Activated B cell treated with CpG ODN at 0.5 μM for 24 hours (primary cell): ENCODE measurements around the gene NUDT4. TPM values are rescaled to one million over a fixed set of nuclear protein-coding genes. Genes with fewer than 3 reads are reported as not detected.

Experiments used
- ATAC-seq: fragments of 200-7000 bp; cut with Tn5 transposase; one replicate; pipeline ENCODE4 v1.10.0; 2021; ENCODE audit warnings: low read depth, mild to moderate bottlenecking, moderate library complexity
- CTCF ChIA-PET: fragments of 350-600 bp; sonication (Branson Sonifier 250); formaldehyde crosslinking; loops from one replicate; lab custom pipeline; 2021; ENCODE audit warnings: antibody characterized with exemption; lab: Charles Lee
- POLR2A ChIA-PET: fragments of 350-600 bp; sonication (Branson Sonifier 250); formaldehyde crosslinking; loops from one replicate; lab custom pipeline; 2021; ENCODE audit warnings: antibody characterized with exemption; lab: Charles Lee
- DNase-seq: peaks from one replicate; pipeline ENCODE4 v3.0.0; 2022
- H3K27ac Mint-ChIP-seq: one replicate; pipeline ENCODE4 v1.8.0; 2020; ENCODE audit warnings: mixed read lengths
- H3K27me3 Mint-ChIP-seq: one replicate; pipeline ENCODE4 v1.8.0; 2021; ENCODE audit warnings: mixed read lengths
- H3K36me3 Mint-ChIP-seq: one replicate; pipeline ENCODE4 v1.8.0; 2021; ENCODE audit warnings: low read depth, mixed read lengths
- H3K4me1 Mint-ChIP-seq: one replicate; pipeline ENCODE4 v1.8.0; 2021; ENCODE audit warnings: mixed read lengths
- H3K4me3 Mint-ChIP-seq: one replicate; pipeline ENCODE4 v1.8.0; 2020; ENCODE audit warnings: mild to moderate bottlenecking, mixed read lengths
- H3K9me3 Mint-ChIP-seq: one replicate; pipeline ENCODE4 v1.8.0; 2020; ENCODE audit warnings: mixed read lengths
- CTCF ChIP-seq: fragments of 200-600 bp; IDR thresholded peaks from one replicate; pipeline ENCODE4 v1.8.0; 2022; ENCODE audit warnings: antibody characterized with exemption, mild to moderate bottlenecking
- intact Hi-C: fragments of 100-400 bp; cut with micrococcal nuclease; formaldehyde crosslinking; loops from one replicate; pipeline ENCODE4 v1.15.1; 2024
- total RNA-seq: library from RNA; stranded (reverse); gene quantifications from 2 replicates; pipeline ENCODE4 v1.2.3, GENCODE V29; 2022

NUDT4 gene
- total RNA-seq, 1 donor from 2014 or later = 47.3 TPM

DNA sequence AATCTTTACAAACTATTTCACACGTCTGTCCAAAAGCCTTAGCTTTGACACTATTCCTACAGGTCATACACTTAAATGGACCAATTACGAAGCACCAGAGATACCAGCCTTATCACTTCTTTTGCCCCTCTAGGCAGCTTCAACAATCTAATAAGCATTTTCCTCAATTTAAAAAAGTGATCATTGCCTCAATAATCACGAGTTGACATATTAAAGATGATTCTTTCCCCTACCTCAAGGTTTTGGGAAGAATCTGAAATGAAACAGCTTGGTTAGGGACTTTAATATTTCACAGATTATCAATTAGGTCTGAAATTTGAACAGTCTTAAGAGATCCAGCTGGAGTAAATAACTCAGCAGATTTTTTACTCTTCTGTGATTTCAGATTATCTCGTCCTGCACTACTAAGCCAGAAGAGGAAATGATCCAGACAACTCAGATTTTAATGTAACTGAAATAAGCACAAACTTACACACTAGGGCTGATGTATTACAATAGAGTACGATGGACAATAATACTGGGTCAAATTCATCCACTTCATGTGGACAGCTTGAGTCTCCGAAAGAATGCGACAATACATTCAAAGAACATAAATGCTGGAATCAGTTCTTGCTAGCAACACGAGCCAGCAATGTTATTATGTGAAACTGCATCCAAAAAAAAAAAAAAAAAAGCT lies 48.1 kb downstream of the NUDT4 start:
- DNase-seq (no peak), ATAC-seq (peak; percentile 47)
- H3K27ac Mint-ChIP-seq = peak overlapping the region; percentile 83

GRCh38 chr12:93426412-93426805 lies 48.7 kb downstream of the NUDT4 start:
- peak overlapping the region; percentile 58 for H3K4me3 Mint-ChIP-seq
- CTCF ChIA-PET = interaction anchor here (1.1 to 1.3 kb wide), 4 partner anchors 23 to 676 kb away, joined by 3 to 4 read pairs (median 3); no protein-coding TSS in a partner anchor
- POLR2A ChIA-PET = interaction anchor here (0.7 to 3.9 kb wide), 4 partner anchors 11 to 439 kb away, joined by 5 to 24 read pairs (median 9); partner anchors contain the start of gene UBE2N
- no peaks in the 10 kb centered on the region for H3K9me3 Mint-ChIP-seq
- H3K27me3 Mint-ChIP-seq = no peaks in the 10 kb centered on the region
- DNase-seq (no peak), ATAC-seq (peak; percentile 53)
- intact Hi-C loops = loop anchor here (1.0 kb wide), 2 partner anchors 10 to 16 kb away; no protein-coding TSS in a partner anchor
- no peak for TF ChIP-seq CTCF
- peak overlapping the region; percentile 83 for H3K27ac Mint-ChIP-seq
- H3K4me1 Mint-ChIP-seq = peaks cover 91% of the 10 kb centered on the region
- H3K36me3 Mint-ChIP-seq = peaks cover 14% of the 10 kb centered on the region

More for the DNA sequence above, 48.1 kb downstream of the NUDT4 start:
- TF ChIP-seq CTCF = no peak
- Mint-ChIP-seq H3K36me3 (peaks cover 12% of the 10 kb centered on the region), H3K4me1 (peaks cover 90% of the 10 kb centered on the region), H3K27me3 (no peaks in the 10 kb centered on the region), H3K9me3 (no peaks in the 10 kb centered on the region), H3K4me3 (peak overlapping the region; percentile 58)
- intact Hi-C loops = loop anchor here (1.0 kb wide), 2 partner anchors 10 to 16 kb away; no protein-coding TSS in a partner anchor
- POLR2A ChIA-PET = interaction anchor here (0.7 to 3.9 kb wide), 5 partner anchors 8 to 438 kb away, joined by 5 to 24 read pairs (median 6); partner anchors contain the start of gene UBE2N
- CTCF ChIA-PET = interaction anchor here (1.1 to 1.3 kb wide), 5 partner anchors 23 to 676 kb away, joined by 3 to 4 read pairs (median 3); no protein-coding TSS in a partner anchor

GRCh38 chr12:93427779-93428564 lies 50.2 kb downstream of the NUDT4 start:
- peaks cover 10% of the 10 kb centered on the region for H3K36me3 Mint-ChIP-seq
- no peaks in the 10 kb centered on the region for H3K27me3 Mint-ChIP-seq
- intact Hi-C loops = loop anchor here (1.0 kb wide), 1 partner anchor 9 kb away; no protein-coding TSS in a partner anchor
- no peak overlapping the region for H3K4me3 Mint-ChIP-seq
- no peak for TF ChIP-seq CTCF
- no peak for DNase-seq
- H3K27ac Mint-ChIP-seq = peak overlapping the region; percentile 83
- peaks cover 91% of the 10 kb centered on the region for H3K4me1 Mint-ChIP-seq
- CTCF ChIA-PET = interaction anchor here (1.0 to 4.4 kb wide), 2 partner anchors 8 to 440 kb away, joined by 5 to 33 read pairs; no protein-coding TSS in a partner anchor
- no peaks in the 10 kb centered on the region for H3K9me3 Mint-ChIP-seq
- POLR2A ChIA-PET = no interaction called here
- ATAC-seq = no peak

DNA sequence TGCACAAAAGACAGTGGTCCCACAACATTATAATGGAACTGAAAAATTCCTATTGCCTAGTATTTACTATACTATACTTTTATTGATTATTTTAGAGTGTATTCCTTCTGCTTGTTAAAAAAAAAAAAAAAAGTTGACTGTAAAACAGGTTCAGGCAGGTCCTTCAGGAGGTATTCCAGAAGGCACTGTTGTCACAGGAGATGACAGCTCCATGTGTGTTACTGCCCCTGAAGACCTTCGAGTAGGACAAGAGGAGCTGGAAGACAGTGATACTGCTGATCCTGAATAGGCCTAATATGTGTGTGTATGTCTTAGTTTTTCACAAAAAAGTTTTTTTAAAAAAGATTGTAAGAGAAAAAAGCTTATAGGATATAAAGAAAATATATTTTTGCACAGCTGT lies 51.7 kb downstream of the NUDT4 start:
- H3K4me1 Mint-ChIP-seq = peaks cover 92% of the 10 kb centered on the region
- no peak for ATAC-seq
- no peak overlapping the region for H3K27ac Mint-ChIP-seq
- no peak overlapping the region for H3K4me3 Mint-ChIP-seq
- peaks cover 10% of the 10 kb centered on the region for H3K36me3 Mint-ChIP-seq
- ChIA-PET POLR2A (no interaction called here), CTCF (interaction anchor here (4.4 kb wide), 1 partner anchor 9 kb away, joined by 33 read pairs; no protein-coding TSS in a partner anchor)
- no peak for DNase-seq
- intact Hi-C loops = no loop called here
- no peak for TF ChIP-seq CTCF
- H3K27me3 Mint-ChIP-seq = no peaks in the 10 kb centered on the region
- no peaks in the 10 kb centered on the region for H3K9me3 Mint-ChIP-seq
